Neural cell (in vitro differentiated cells): ENCODE data around the gene CEP170B.

Experiments used
- EP300 ChIP-seq: fragments of 450-650 bp; conservative IDR thresholded peaks from 2 replicates; pipeline ENCODE4 v1.6.1; 2014; ENCODE audit warnings: antibody characterized with exemption, mild to moderate bottlenecking, moderate library complexity; ENCODE audit not compliant: poor library complexity, severe bottlenecking
- EZH2 ChIP-seq: fragments of 200-600, 300-800 bp; shearing (Covaris generic), sonication (generic); IDR thresholded peaks from 2 replicates; pipeline ENCODE4 v1.6.1; 2014; ENCODE audit warnings: antibody characterized with exemption, low read length, borderline replicate concordance, mild to moderate bottlenecking; ENCODE audit not compliant: insufficient read depth, poor library complexity, severe bottlenecking
- POLR2AphosphoS5 ChIP-seq: IDR thresholded peaks from 2 replicates; pipeline ENCODE4 v1.6.1; 2012
- TAF1 ChIP-seq: IDR thresholded peaks from 2 replicates; pipeline ENCODE4 v1.6.1; 2012; ENCODE audit warnings: low read depth
- TF ChIP-seq, protein P1 (sequence below): fragments of 450-650 bp; IDR thresholded peaks from 2 replicates; pipeline ENCODE4 v1.5.1; 2014; ENCODE audit warnings: antibody characterized with exemption, mild to moderate bottlenecking, moderate library complexity; ENCODE audit not compliant: poor library complexity, severe bottlenecking
- TF ChIP-seq, protein P2 (sequence below): IDR thresholded peaks from 2 replicates; pipeline ENCODE4 v1.6.1; 2012; ENCODE audit warnings: borderline replicate concordance

DNA sequence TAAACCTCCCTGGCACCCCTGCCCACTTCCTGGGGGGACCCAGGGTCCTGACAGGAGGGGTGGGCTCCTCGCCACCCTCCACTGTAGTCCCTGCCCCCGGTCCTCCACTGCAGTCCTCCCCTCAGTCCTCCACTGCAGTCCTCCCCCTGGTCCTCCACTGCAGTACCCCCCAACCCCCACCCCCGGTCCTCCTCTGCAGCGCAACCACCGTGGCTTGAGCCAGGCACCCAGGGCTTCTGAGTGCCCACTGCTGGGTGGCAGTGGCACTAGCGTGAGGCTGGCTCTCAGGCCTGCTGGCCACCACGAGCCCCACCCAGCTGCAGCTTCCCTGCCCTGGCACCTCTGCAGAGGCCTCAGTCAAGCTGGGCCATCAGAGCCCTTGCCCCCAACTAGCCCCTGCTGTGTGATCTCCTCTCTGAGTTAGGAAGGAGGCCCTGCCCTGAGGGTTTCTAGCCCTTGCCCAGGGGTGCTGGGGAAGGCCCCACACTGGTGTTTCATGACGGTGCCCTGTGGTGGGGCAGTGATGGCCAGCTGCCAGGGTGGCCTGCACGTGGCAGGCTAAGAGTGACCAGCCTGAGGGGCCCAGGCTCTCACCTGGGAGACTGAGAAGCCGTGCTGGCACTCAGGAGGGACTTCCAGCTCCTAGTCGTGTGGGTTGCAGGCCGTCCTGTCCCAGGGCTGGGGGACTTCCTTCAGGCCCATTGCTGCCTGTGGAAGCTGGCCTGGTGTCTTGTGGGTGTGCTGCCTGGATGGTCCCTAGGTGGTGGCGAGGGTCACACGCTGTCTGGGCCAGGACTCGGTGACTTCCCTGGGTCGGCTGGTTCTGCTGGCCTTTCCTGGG, 9.7 kb downstream of the CEP170B start:
- no peak for TF ChIP-seq EZH2
- no peak for TF ChIP-seq POLR2AphosphoS5
- TF ChIP-seq, protein P1, sequence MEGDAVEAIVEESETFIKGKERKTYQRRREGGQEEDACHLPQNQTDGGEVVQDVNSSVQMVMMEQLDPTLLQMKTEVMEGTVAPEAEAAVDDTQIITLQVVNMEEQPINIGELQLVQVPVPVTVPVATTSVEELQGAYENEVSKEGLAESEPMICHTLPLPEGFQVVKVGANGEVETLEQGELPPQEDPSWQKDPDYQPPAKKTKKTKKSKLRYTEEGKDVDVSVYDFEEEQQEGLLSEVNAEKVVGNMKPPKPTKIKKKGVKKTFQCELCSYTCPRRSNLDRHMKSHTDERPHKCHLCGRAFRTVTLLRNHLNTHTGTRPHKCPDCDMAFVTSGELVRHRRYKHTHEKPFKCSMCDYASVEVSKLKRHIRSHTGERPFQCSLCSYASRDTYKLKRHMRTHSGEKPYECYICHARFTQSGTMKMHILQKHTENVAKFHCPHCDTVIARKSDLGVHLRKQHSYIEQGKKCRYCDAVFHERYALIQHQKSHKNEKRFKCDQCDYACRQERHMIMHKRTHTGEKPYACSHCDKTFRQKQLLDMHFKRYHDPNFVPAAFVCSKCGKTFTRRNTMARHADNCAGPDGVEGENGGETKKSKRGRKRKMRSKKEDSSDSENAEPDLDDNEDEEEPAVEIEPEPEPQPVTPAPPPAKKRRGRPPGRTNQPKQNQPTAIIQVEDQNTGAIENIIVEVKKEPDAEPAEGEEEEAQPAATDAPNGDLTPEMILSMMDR: no peak
- no peak for TF ChIP-seq EP300
- TF ChIP-seq TAF1: no peak
- TF ChIP-seq, protein P2, sequence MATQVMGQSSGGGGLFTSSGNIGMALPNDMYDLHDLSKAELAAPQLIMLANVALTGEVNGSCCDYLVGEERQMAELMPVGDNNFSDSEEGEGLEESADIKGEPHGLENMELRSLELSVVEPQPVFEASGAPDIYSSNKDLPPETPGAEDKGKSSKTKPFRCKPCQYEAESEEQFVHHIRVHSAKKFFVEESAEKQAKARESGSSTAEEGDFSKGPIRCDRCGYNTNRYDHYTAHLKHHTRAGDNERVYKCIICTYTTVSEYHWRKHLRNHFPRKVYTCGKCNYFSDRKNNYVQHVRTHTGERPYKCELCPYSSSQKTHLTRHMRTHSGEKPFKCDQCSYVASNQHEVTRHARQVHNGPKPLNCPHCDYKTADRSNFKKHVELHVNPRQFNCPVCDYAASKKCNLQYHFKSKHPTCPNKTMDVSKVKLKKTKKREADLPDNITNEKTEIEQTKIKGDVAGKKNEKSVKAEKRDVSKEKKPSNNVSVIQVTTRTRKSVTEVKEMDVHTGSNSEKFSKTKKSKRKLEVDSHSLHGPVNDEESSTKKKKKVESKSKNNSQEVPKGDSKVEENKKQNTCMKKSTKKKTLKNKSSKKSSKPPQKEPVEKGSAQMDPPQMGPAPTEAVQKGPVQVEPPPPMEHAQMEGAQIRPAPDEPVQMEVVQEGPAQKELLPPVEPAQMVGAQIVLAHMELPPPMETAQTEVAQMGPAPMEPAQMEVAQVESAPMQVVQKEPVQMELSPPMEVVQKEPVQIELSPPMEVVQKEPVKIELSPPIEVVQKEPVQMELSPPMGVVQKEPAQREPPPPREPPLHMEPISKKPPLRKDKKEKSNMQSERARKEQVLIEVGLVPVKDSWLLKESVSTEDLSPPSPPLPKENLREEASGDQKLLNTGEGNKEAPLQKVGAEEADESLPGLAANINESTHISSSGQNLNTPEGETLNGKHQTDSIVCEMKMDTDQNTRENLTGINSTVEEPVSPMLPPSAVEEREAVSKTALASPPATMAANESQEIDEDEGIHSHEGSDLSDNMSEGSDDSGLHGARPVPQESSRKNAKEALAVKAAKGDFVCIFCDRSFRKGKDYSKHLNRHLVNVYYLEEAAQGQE: no peak
